RWPE2 (cell line): Measurements from ENCODE around the gene EREG.

Experiments
- ATAC-seq: fragments of 200-7000 bp; cut with Tn5 transposase; 3 replicates; pipeline ENCODE4 v1.9.1; 2021; ENCODE audit warnings: low read depth
- DNase-seq: peaks from one replicate; pipeline ENCODE4 v3.0.0-alpha.2; 2020; ENCODE audit warnings: low spot score
- H3K27ac ChIP-seq: fragments of 450-650 bp; 2 replicates; pipeline ENCODE4 v1.5.1; 2017; ENCODE audit warnings: mild to moderate bottlenecking; ENCODE audit not compliant: poor library complexity, severe bottlenecking
- H3K27me3 ChIP-seq: fragments of 250-450 bp; sonication (Bioruptor Pico); 2 replicates; pipeline ENCODE4 v1.5.1; 2021; ENCODE audit warnings: mild to moderate bottlenecking, moderate library complexity; ENCODE audit not compliant: insufficient read depth, poor library complexity, severe bottlenecking
- H3K36me3 ChIP-seq: fragments of 250-450 bp; sonication (Bioruptor Pico); 2 replicates; pipeline ENCODE4 v1.5.1; 2020; ENCODE audit warnings: low read depth, mild to moderate bottlenecking, moderate library complexity
- H3K4me1 ChIP-seq: fragments of 250-450 bp; sonication (Bioruptor Pico); 2 replicates; pipeline ENCODE4 v1.5.1; 2021; ENCODE audit warnings: mild to moderate bottlenecking, moderate library complexity; ENCODE audit not compliant: insufficient read depth, poor library complexity, severe bottlenecking
- H3K4me3 ChIP-seq: fragments of 250-450 bp; sonication (Bioruptor Pico); 2 replicates; pipeline ENCODE4 v1.5.1; 2021; ENCODE audit warnings: mild to moderate bottlenecking, moderate library complexity; ENCODE audit not compliant: severe bottlenecking
- H3K9me3 ChIP-seq: fragments of 250-450 bp; sonication (Bioruptor Pico); 2 replicates; pipeline ENCODE4 v1.5.1; 2021; ENCODE audit warnings: mild to moderate bottlenecking, moderate library complexity; ENCODE audit not compliant: severe bottlenecking
- TF ChIP-seq, protein P1 (sequence below): fragments of 450-650 bp; IDR thresholded peaks from one replicate; pipeline ENCODE4 v1.5.1; 2017; ENCODE audit warnings: mild to moderate bottlenecking, moderate library complexity; ENCODE audit not compliant: poor library complexity, severe bottlenecking

Gene EREG

DNA sequence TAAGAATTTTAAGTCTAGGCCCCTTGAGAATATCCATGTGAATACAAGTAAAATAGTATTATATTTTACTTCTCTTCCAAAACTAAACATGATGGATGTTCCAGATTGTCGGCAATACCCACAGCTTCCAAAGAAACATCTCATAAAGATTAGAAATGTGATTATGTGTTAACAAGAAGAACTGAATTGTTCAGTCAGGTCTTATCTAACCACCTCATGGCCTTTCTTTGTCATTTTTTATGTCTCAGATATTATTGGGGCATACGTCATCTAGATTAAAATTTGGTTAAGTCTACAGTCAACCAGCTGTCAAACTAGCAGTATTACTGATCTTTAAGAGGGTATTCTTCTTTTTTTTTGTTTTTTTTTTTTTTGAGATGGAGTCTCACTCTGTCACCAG, 46.7 kb upstream of the EREG start:
- Histone ChIP-seq H3K36me3 (peaks cover 35% of the 10 kb centered on the region), H3K27ac (no peak overlapping the region), H3K9me3 (no peaks in the 10 kb centered on the region), H3K4me3 (no peak overlapping the region), H3K27me3 (no peaks in the 10 kb centered on the region), H3K4me1 (peaks cover 15% of the 10 kb centered on the region)
- TF ChIP-seq, protein P1, sequence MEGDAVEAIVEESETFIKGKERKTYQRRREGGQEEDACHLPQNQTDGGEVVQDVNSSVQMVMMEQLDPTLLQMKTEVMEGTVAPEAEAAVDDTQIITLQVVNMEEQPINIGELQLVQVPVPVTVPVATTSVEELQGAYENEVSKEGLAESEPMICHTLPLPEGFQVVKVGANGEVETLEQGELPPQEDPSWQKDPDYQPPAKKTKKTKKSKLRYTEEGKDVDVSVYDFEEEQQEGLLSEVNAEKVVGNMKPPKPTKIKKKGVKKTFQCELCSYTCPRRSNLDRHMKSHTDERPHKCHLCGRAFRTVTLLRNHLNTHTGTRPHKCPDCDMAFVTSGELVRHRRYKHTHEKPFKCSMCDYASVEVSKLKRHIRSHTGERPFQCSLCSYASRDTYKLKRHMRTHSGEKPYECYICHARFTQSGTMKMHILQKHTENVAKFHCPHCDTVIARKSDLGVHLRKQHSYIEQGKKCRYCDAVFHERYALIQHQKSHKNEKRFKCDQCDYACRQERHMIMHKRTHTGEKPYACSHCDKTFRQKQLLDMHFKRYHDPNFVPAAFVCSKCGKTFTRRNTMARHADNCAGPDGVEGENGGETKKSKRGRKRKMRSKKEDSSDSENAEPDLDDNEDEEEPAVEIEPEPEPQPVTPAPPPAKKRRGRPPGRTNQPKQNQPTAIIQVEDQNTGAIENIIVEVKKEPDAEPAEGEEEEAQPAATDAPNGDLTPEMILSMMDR: no peak
- DNase-seq (no peak), ATAC-seq (no peak)

DNA sequence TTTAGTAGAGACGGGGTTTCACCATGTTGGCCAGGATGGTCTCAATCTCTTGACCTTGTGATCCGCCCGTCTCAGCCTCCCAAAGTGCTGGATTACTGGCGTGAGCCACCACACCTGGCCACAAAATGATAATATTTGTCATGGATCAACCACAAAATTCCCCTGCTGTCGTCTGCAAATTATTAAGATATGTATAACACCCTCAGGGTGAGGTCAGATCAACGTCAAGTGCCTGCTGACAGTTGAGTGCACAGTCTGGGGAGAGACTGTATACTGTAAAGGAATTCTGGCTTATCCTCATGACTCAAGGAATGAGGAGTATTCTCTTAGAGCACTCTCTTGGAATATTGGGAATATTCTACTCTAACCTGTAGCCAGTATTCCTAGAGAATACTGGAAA, 45.5 kb upstream of the EREG start:
- peak; percentile 26; the same call in 2 of the 3 replicates for ATAC-seq

GRCh38 chr4:74320559-74321118, 44.3 kb upstream of the EREG start:
- ATAC-seq (peak; percentile 97), DNase-seq (peak; percentile 86)
- Histone ChIP-seq H3K4me1 (peaks cover 15% of the 10 kb centered on the region), H3K36me3 (peaks cover 17% of the 10 kb centered on the region), H3K9me3 (no peaks in the 10 kb centered on the region), H3K4me3 (no peak overlapping the region), H3K27me3 (no peaks in the 10 kb centered on the region), H3K27ac (peak overlapping the region; percentile 33)
- TF ChIP-seq, protein P1: peak; percentile 87

More for the DNA sequence above, 45.5 kb upstream of the EREG start:
- TF ChIP-seq, protein P1: no peak
- DNase-seq: no peak
- H3K9me3 ChIP-seq: no peaks in the 10 kb centered on the region
- H3K4me1 ChIP-seq: peaks cover 15% of the 10 kb centered on the region
- peaks cover 26% of the 10 kb centered on the region for H3K36me3 ChIP-seq
- H3K4me3 ChIP-seq: no peak overlapping the region
- peak overlapping the region; percentile 33 for H3K27ac ChIP-seq
- no peaks in the 10 kb centered on the region for H3K27me3 ChIP-seq

GRCh38 chr4:74322301-74322700, 42.6 kb upstream of the EREG start:
- Histone ChIP-seq H3K4me1 (peaks cover 21% of the 10 kb centered on the region), H3K27ac (no peak overlapping the region), H3K27me3 (no peaks in the 10 kb centered on the region), H3K36me3 (peaks cover 4% of the 10 kb centered on the region), H3K9me3 (no peaks in the 10 kb centered on the region), H3K4me3 (no peak overlapping the region)
- no peak for DNase-seq
- TF ChIP-seq, protein P1: no peak
- ATAC-seq: no peak

DNA sequence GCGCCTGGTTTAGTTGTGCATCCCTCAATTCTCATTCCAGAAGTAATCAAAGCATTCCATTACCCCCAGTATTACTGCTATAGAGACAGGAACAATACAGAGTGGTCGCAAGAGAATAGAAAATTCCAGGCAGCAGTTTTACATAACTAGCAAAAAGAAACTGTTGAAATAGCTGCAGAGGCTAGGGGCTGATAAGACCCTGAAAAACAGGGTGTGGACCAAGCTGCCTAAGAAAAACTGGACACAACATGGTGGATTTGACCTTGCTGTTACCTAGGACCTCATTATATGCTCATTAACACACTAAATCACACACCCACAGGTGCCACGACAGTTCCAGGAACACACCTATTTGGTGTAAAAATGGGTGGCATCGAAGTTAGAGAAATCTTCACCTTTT, 41.3 kb upstream of the EREG start:
- H3K4me1 ChIP-seq: peaks cover 34% of the 10 kb centered on the region
- no peak overlapping the region for H3K4me3 ChIP-seq
- no peak overlapping the region for H3K27ac ChIP-seq
- 0 out of 2 replicates have a peak, but pooled peaks cover 3% of the 10 kb centered on the region for H3K36me3 ChIP-seq
- TF ChIP-seq, protein P1: no peak
- ATAC-seq: no peak
- no peaks in the 10 kb centered on the region for H3K9me3 ChIP-seq
- H3K27me3 ChIP-seq: no peaks in the 10 kb centered on the region
- DNase-seq: no peak
